Measurements from ENCODE around the gene NTM.

The NTM gene

GRCh38 chr11:132142554-132142953 lies 772.1 kb downstream of the NTM start:
- no peak for DNase-seq

- DNase-seq, result no peak
Measured at GRCh38 chr11:132147464-132147863, 777.0 kb downstream of the NTM start.

- DNase-seq, result no peak
Measured at GRCh38 chr11:132154781-132155180, 784.4 kb downstream of the NTM start.

DNA sequence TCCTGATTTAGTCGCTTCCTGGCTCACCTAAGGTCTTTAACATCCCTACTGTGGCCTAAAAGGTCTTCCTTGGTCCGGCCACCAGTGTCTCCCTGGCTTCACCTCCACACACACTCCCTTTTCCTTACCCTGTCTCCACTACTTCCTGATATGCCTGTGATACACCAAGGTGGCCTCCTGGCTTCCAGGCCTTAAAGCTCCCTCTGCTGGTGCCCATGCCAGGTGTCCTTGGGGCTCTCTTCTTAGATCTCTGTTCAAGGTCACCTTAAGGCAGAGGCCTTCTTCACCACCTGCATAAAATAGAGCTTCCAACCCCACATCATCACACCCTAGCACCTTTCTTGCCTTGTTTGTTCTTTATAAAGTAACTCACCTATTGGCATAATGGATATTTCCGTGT lies 787.7 kb downstream of the NTM start:
- DNase-seq, result no peak

DNA sequence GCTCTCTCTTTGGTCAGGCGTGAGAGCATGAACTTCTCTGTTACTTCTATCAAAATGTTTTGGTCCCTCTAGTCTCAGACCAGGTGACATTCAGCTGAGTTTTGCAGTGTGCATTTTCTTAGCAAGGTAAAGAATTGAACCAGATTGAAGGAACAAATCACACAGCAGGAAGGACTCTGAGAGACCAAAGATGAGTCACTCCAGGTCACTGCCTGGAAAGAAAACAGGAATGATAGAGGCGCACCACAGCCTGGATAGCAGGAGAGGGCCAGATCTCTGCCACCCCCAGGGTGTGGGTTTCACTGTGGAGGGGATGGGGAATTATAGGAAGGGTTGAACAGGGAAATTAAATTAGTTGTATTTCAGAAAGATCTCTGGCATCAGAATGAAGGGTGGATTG lies 788.3 kb downstream of the NTM start:
- no peak for DNase-seq

DNA sequence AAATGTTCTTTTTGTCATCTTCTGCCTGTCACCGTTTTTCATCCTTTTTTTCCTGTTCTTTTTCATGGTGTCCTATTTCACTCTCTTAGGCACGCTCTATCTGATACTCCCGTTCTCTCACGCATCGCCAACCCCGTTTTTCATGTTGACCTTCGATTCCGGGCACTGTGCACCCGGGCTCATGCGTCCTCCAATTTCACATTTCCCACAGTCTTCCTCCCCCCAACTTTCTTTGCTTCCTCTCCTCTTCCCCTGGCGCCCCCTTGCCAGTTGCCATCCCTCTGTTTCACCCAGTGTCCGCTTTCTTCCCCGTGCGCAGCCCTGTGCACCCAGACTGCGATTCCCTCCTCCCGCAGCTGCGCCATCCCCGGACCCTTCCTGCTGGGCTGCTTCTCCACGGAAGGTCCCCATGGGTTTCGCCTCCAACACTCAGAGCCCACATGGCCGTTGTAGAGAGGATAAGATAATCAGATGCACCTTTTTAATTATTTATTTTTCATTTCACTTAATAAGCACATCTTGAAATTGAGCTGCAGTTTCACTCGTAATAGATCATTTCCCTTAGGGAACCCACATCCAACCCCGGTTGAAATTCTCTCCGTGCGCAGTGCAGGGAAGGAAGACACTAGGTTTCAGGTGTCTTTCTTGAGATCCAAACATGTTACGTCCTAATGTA lies 791.1 kb downstream of the NTM start:
- DNase-seq, result no peak

- no peak for DNase-seq
Measured at GRCh38 chr11:132168344-132168981, 798.0 kb downstream of the NTM start.

DNA sequence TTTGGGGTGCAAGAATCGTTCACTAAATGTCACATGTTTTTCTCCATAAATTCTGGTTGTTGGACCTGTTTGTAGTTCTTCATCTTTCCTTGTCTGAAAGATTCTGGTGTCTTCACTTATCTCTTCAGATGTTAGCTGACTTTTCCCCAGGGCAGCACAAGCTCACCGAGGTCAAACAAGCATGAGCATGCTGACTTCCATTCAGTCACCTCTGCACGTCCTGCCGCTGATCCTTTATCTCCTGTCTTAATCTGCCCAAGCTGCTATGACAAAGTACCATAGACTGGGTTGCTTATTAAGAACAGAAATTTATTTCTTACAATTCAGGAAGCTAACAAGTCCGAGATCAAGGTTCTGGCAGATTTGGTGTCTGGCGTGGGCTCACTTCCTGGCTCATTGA lies 800.6 kb downstream of the NTM start:
- DNase-seq, result no peak

GRCh38 chr11:132174362-132175255 lies 804.2 kb downstream of the NTM start:
- DNase-seq, result no peak

- no peak for DNase-seq
Measured at GRCh38 chr11:132177106-132177505, 806.7 kb downstream of the NTM start.

DNA sequence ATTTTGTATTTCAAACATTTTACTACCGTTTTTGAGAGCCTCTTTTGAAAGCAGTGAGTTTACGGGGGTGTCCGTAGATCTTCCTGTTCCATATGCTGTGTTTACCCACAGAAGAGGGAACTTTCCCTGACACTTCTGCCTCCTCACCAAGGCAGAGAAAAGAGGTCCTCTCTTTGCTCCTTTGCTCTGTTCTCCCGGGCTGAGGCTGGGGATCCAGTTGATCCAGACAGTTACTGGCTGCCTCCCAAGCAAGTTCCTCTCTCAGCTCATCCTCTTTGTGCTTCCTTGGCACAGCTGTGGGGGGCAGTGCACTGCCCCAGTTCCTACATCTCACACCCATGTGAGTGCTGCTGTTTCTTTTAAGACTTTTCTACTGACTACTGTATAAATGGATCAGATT lies 813.7 kb downstream of the NTM start:
- DNase-seq, result no peak

GRCh38 chr11:132185726-132186592 lies 815.5 kb downstream of the NTM start:
- DNase-seq, result no peak

DNA sequence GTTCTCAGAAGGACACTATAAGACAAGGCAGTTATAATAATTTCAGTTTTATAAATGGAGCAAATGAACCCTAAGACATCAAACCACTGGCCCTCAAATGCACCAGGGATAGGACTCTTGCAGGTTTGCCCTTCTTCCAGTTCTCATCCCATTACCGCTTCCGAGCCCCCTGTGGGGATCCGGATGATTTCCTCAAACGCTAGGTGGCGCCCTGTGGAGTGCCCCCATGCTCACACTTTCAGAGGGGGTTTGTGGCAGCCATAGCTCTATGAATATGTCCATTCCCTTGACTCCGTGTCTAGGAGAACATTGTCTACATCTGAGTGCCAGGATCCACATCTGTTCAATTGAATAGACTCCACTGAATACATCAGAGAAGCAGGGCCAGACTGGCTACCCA lies 816.3 kb downstream of the NTM start:
- DNase-seq, result no peak

- DNase-seq, result no peak
Measured at GRCh38 chr11:132187386-132187785, 817.0 kb downstream of the NTM start.

DNA sequence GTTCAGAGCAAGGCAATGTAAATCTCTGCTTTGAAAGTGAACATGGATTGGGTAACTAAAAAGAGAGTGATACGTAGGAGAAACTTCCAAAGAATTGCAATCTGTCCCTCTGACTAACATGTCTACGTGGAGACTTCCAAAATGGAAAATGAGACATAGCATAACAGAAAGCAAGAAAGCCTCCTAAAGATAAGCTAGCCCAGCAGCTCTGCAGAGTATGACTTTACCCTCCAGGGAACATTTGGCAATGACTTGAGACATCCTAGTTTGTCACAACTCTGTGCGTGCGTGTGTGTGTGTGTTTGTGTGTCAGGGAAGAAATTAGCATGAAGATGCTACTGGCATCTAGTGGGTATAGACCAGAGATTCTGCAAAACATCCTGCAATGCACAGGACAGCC lies 817.4 kb downstream of the NTM start:
- no peak for DNase-seq

GRCh38 chr11:132196928-132197327 lies 826.5 kb downstream of the NTM start:
- no peak for DNase-seq

DNA sequence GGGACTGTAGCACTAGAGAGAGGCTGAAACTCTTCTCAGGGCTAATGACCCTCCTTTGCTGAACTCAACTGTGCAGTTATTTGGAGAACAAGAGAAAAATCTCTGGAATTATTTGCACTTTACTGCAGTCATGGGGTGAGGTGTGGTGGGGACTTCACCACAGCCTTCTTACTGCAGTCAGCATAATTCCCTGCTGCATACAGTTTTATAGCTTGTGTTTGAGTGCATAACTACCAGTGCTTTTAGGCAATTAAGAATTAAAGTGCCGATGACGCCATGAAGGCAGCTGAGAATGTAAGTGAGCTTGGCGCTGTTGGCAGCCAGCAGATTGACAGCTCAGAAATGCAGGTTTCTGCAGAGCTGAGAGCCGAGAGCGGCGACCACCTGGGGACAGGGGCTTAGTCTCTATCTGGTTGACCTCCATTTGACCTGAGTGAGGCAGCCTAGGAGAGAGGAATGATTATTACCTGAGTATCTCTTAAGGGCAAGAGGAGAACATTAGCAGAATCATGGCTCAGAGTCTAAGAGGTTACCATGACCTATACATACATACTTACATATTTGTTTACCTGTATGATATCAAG lies 830.0 kb downstream of the NTM start:
- DNase-seq, result no peak

DNA sequence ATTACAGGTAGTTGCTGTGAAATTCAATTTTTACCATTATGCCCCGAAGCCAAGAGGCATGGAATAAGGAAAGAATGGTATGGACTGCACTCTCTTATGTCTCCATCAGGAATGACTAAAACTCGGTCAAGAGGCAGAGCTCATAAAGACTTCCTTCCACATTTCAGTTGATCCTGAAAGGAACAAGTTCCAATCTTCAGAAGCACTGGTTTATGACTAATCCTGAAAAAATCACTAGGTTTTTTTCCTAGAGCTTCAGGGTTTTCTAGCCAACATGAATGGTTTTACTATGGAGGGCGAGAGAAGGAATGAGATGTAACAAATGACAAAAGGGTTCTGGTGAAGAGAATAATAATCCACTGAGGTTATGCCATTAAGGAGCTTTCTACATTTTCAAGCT lies 832.2 kb downstream of the NTM start:
- DNase-seq, result no peak

DNA sequence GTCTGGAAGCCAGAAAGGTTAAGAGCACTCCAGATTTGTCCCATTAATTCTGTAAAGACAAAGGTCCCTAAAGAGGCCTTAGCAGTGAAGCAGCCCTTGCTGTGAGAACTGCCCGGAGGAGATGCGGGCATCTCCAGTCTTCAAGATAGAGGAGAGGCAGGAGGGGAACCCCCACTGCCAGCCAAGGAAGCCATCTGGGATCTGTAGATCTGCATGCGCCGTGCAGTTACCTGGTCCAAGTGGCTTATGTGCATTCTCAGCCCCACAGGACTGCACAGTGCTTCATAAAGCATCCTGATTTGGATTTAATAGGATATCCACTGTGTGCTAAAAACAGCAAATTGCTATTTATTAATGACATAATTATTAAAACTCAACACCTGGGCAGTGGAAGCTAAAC lies 834.6 kb downstream of the NTM start:
- DNase-seq, result no peak

- DNase-seq, result no peak
Measured at GRCh38 chr11:132205496-132205895, 835.1 kb downstream of the NTM start.

- DNase-seq, result no peak
Measured at GRCh38 chr11:132206993-132207392, 836.6 kb downstream of the NTM start.

DNA sequence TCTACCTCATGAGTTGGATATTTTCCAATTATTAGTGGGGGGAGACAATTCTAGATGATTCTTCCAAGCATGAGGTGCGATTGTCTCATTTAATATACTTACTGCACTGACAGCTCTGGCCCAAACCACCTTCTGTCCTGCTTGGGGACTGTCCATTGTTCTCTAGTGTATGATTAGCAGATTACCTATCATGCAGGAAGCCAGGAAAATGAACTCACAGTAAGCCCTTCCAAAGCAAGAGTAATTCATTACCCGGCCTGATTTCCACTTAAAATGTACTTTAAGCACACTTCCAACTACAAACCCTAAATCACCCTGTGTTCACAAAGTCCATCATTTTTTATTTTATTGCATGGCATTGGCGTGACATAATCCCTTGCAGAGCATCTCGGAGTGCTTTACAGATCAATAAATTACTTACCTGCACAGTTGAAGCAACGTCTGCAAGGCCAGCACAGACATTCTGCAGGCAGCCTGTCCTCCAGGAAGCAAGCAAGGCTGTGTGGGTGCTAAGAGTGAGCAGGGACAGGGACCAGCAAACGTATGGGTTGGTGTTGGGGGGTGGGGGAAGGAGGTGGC lies 838.2 kb downstream of the NTM start:
- DNase-seq, result no peak

Data from activated CD8-positive, alpha-beta memory T cell treated with anti-CD3 and anti-CD28 coated beads, Interleukin-2, amount 50 U/mL, for 48 hours (primary cell).